Naive thymus-derived CD8-positive, alpha-beta T cell (primary cell): Measurements from ENCODE around the gene FSHB. TPM values are rescaled to one million over a fixed set of nuclear protein-coding genes. Genes with fewer than 3 reads are reported as not detected.
"Not testable (repeated sequence)": the region's sequence is repeated elsewhere in the genome, so short reads cannot be mapped to it uniquely, and the experiment has no call there.

ENCODE experiments used
- ATAC-seq, 2 donors: fragments of 150-1000 bp; cut with Tn5 transposase in 1 of 2; sonication (Bioruptor Pico), chemical (Tn5 transposase) in 1 of 2; 1 replicate in 1 of 2; 2 replicates in 1 of 2; pipeline ENCODE4 v1.10.0; 2021; ENCODE audit warnings: mild to moderate bottlenecking in 2 of 2, moderate library complexity in 2 of 2
- POLR2A ChIA-PET: fragments of 350-600 bp; sonication (Branson Sonifier 250); formaldehyde crosslinking; loops from one replicate; lab custom pipeline; 2021; ENCODE audit warnings: antibody characterized with exemption; lab: Charles Lee
- DNase-seq, 10 donors: peaks; one replicate each; pipeline versions ENCODE4 v3.0.0 to v3.0.0-alpha.2; 2020 to 2022
- H3K27ac Mint-ChIP-seq, 10 donors: one replicate each; pipeline ENCODE4 v1.8.0; 2020 to 2022; ENCODE audit warnings: mild to moderate bottlenecking in 10 of 10, mixed read lengths in 10 of 10, moderate library complexity in 4 of 10, inconsistent platforms in 1 of 10
- H3K27me3 Mint-ChIP-seq, 5 donors: one replicate each; pipeline ENCODE4 v1.8.0; 2021 to 2022; ENCODE audit warnings: mixed read lengths in 5 of 5
- H3K36me3 Mint-ChIP-seq, 3 donors: one replicate each; pipeline ENCODE4 v1.8.0; 2020 to 2022; ENCODE audit warnings: mixed read lengths in 3 of 3, mild to moderate bottlenecking in 2 of 3, inconsistent platforms in 1 of 3
- H3K4me1 Mint-ChIP-seq, 4 donors: one replicate each; pipeline ENCODE4 v1.8.0; 2021 to 2022; ENCODE audit warnings: mixed read lengths in 4 of 4
- H3K4me3 Mint-ChIP-seq, 10 donors: one replicate each; pipeline ENCODE4 v1.8.0; 2020 to 2022; ENCODE audit warnings: mild to moderate bottlenecking in 10 of 10, mixed read lengths in 10 of 10, moderate library complexity in 6 of 10, inconsistent platforms in 1 of 10
- H3K9me3 Mint-ChIP-seq, 9 donors: one replicate each; pipeline ENCODE4 v1.8.0; 2020 to 2022; ENCODE audit warnings: mixed read lengths in 9 of 9, mild to moderate bottlenecking in 3 of 9, inconsistent platforms in 1 of 9, moderate library complexity in 1 of 9
- polyA plus RNA-seq, 3 donors: library from polyadenylated mRNA; unstranded; fragments of 300-500 nt; fragmentation: Illumina TruSeq; gene quantifications; one replicate each; pipeline ENCODE4 v1.2.3, GENCODE V29; 2021
- total RNA-seq, 8 experiments: library from RNA in 2 of 8; stranded (reverse) in 2 of 8; gene quantifications; one replicate each; pipeline ENCODE4 v1.2.3 and lab custom pipeline; 2021 to 2026

Gene FSHB
- total RNA-seq, result not detected
- polyA plus RNA-seq, result not detected
- total RNA-seq (lab: John Stamatoyannopoulos, UW), result 0 reads per million in 6 experiments

- ATAC-seq, result no peak
- Mint-ChIP-seq H3K27ac (no peak within 1 kb of the TSS), H3K9me3 (peaks cover 0 to 12% (median 7%) of the 10 kb centered on the region in 9 donors), H3K36me3 (peaks cover 0 to 2% (median 0%) of the 10 kb centered on the region in 3 donors), H3K4me3 (no peak within 1 kb of the TSS), H3K27me3 (peaks cover 5 to 21% (median 9%) of the 10 kb centered on the region in 5 donors), H3K4me1 (no peaks in the 10 kb centered on the region)
- POLR2A ChIA-PET, result no interaction called here
- DNase-seq, result no peak
Measured at GRCh38 chr11:30230714-30231113, at the start of gene FSHB. TSS of gene FSHB (plus strand) at chr11:30231014. CDS start at chr11:30231903, 889 bp downstream.

GRCh38 chr11:30186748-30187147 lies 44.1 kb upstream of the FSHB start:
- DNase-seq, result no peak
- no peaks in the 10 kb centered on the region for H3K36me3 Mint-ChIP-seq
- POLR2A ChIA-PET, result no interaction called here
- peaks cover 0 to 28% (median 11%) of the 10 kb centered on the region in 9 donors for H3K9me3 Mint-ChIP-seq
- no peaks in the 10 kb centered on the region for H3K4me1 Mint-ChIP-seq
- no peak overlapping the region for H3K27ac Mint-ChIP-seq
- ATAC-seq, result no peak
- no peaks in the 10 kb centered on the region for H3K27me3 Mint-ChIP-seq
- H3K4me3 Mint-ChIP-seq, result no peak overlapping the region

GRCh38 chr11:30192620-30193019 lies 38.2 kb upstream of the FSHB start:
- ATAC-seq (no peak), DNase-seq (no peak)
- Mint-ChIP-seq H3K4me1 (peaks cover 0 to 2% (median 0%) of the 10 kb centered on the region in 4 donors), H3K27ac (no peak overlapping the region), H3K36me3 (no peaks in the 10 kb centered on the region), H3K9me3 (no peaks in the 10 kb centered on the region), H3K4me3 (no peak overlapping the region), H3K27me3 (peaks cover 0 to 11% (median 4%) of the 10 kb centered on the region in 5 donors)
- POLR2A ChIA-PET, result no interaction called here

GRCh38 chr11:30196400-30197206 lies 34.2 kb upstream of the FSHB start:
- POLR2A ChIA-PET, result no interaction called here
- Mint-ChIP-seq H3K9me3 (peaks cover 0 to 7% (median 0%) of the 10 kb centered on the region in 9 donors), H3K4me1 (peaks cover 0 to 2% (median 0%) of the 10 kb centered on the region in 4 donors), H3K4me3 (no peak overlapping the region), H3K27me3 (peaks cover 0 to 11% (median 4%) of the 10 kb centered on the region in 5 donors), H3K27ac (no peak overlapping the region), H3K36me3 (peaks cover 0 to 5% (median 0%) of the 10 kb centered on the region in 3 donors)
- DNase-seq, result peak in 7 of 10 donors; percentile 2 to 29 (median 11)
- peak; percentile 44 to 53 for ATAC-seq

GRCh38 chr11:30197869-30198268 lies 32.9 kb upstream of the FSHB start:
- POLR2A ChIA-PET, result no interaction called here
- Mint-ChIP-seq H3K4me3 (no peak overlapping the region), H3K9me3 (peaks cover 0 to 7% (median 0%) of the 10 kb centered on the region in 9 donors), H3K36me3 (peaks cover 0 to 5% (median 0%) of the 10 kb centered on the region in 3 donors), H3K4me1 (peaks cover 0 to 2% (median 0%) of the 10 kb centered on the region in 4 donors), H3K27me3 (peaks cover 0 to 11% (median 4%) of the 10 kb centered on the region in 5 donors), H3K27ac (no peak overlapping the region)
- ATAC-seq (no peak), DNase-seq (no peak)

- not testable (repeated sequence) for ATAC-seq
Measured at GRCh38 chr11:30202989-30203388, 27.8 kb upstream of the FSHB start.

GRCh38 chr11:30203850-30204249 lies 27.0 kb upstream of the FSHB start:
- no peak for DNase-seq
- no peak for ATAC-seq
- POLR2A ChIA-PET, result no interaction called here
- Mint-ChIP-seq H3K27me3 (peaks cover 0 to 4% (median 0%) of the 10 kb centered on the region in 5 donors), H3K4me3 (no peak overlapping the region), H3K27ac (no peak overlapping the region), H3K4me1 (peaks cover 2 to 8% (median 5%) of the 10 kb centered on the region in 4 donors), H3K9me3 (peaks cover 0 to 7% (median 0%) of the 10 kb centered on the region in 9 donors), H3K36me3 (peaks cover 0 to 5% (median 0%) of the 10 kb centered on the region in 3 donors)

More at GRCh38 chr11:30202989-30203388, 27.8 kb upstream of the FSHB start:
- H3K4me1 Mint-ChIP-seq, H3K36me3 Mint-ChIP-seq, DNase-seq, POLR2A ChIA-PET, H3K27me3 Mint-ChIP-seq, H3K9me3 Mint-ChIP-seq, H3K27ac Mint-ChIP-seq, H3K4me3 Mint-ChIP-seq: not testable (repeated sequence)

GRCh38 chr11:30206249-30206996 lies 24.4 kb upstream of the FSHB start:
- ATAC-seq (no peak), DNase-seq (no peak)
- Mint-ChIP-seq H3K4me3 (no peak overlapping the region), H3K9me3 (no peaks in the 10 kb centered on the region), H3K36me3 (no peaks in the 10 kb centered on the region), H3K4me1 (peaks cover 2 to 8% (median 5%) of the 10 kb centered on the region in 4 donors), H3K27ac (peak overlapping the region in 1 of 10 donors; percentile 3), H3K27me3 (peaks cover 0 to 5% (median 0%) of the 10 kb centered on the region in 5 donors)
- POLR2A ChIA-PET, result no interaction called here

GRCh38 chr11:30210357-30210756 lies 20.5 kb upstream of the FSHB start:
- ATAC-seq (no peak), DNase-seq (no peak)
- no peak overlapping the region for H3K4me3 Mint-ChIP-seq
- H3K27me3 Mint-ChIP-seq, result peaks cover 0 to 5% (median under 1%) of the 10 kb centered on the region in 5 donors
- H3K27ac Mint-ChIP-seq, result no peak overlapping the region
- POLR2A ChIA-PET, result no interaction called here
- H3K36me3 Mint-ChIP-seq, result no peaks in the 10 kb centered on the region
- no peaks in the 10 kb centered on the region for H3K9me3 Mint-ChIP-seq
- H3K4me1 Mint-ChIP-seq, result peaks cover 2 to 8% (median 5%) of the 10 kb centered on the region in 4 donors

- DNase-seq, result no peak
- no peaks in the 10 kb centered on the region for H3K4me1 Mint-ChIP-seq
- POLR2A ChIA-PET, result no interaction called here
Measured at GRCh38 chr11:30216534-30216933, 14.3 kb upstream of the FSHB start.

GRCh38 chr11:30218278-30218677 lies 12.5 kb upstream of the FSHB start:
- H3K4me1 Mint-ChIP-seq, result no peaks in the 10 kb centered on the region
- H3K4me3 Mint-ChIP-seq, result no peak overlapping the region
- H3K27me3 Mint-ChIP-seq, result peaks cover 2 to 15% (median 6%) of the 10 kb centered on the region in 5 donors
- no peak for DNase-seq
- no peak overlapping the region for H3K27ac Mint-ChIP-seq
- POLR2A ChIA-PET, result no interaction called here
- no peaks in the 10 kb centered on the region for H3K9me3 Mint-ChIP-seq
- no peaks in the 10 kb centered on the region for H3K36me3 Mint-ChIP-seq
- no peak for ATAC-seq

More at GRCh38 chr11:30216534-30216933, 14.3 kb upstream of the FSHB start:
- no peak overlapping the region for H3K27ac Mint-ChIP-seq
- H3K27me3 Mint-ChIP-seq, result peaks cover 2 to 15% (median 6%) of the 10 kb centered on the region in 5 donors
- H3K36me3 Mint-ChIP-seq, result no peaks in the 10 kb centered on the region
- no peak for ATAC-seq
- no peak overlapping the region for H3K4me3 Mint-ChIP-seq
- no peaks in the 10 kb centered on the region for H3K9me3 Mint-ChIP-seq

- ATAC-seq (no peak), DNase-seq (no peak)
- POLR2A ChIA-PET, result no interaction called here
- H3K36me3 Mint-ChIP-seq, result peaks cover 0 to 2% (median 0%) of the 10 kb centered on the region in 3 donors
- peaks cover 2 to 21% (median 8%) of the 10 kb centered on the region in 5 donors for H3K27me3 Mint-ChIP-seq
- H3K4me3 Mint-ChIP-seq, result no peak overlapping the region
- no peak overlapping the region for H3K27ac Mint-ChIP-seq
- no peaks in the 10 kb centered on the region for H3K4me1 Mint-ChIP-seq
- peaks cover 0 to 12% (median 7%) of the 10 kb centered on the region in 9 donors for H3K9me3 Mint-ChIP-seq
Measured at GRCh38 chr11:30225642-30226041, 5.2 kb upstream of the FSHB start.
